HepG2 (cell line): ENCODE measurements around the gene BCAN. TPM values are rescaled to one million over a fixed set of nuclear protein-coding genes. Genes with fewer than 3 reads are reported as not detected.
A peak's percentile ranks its signal among the peaks of the same experiment; 100 is the strongest.

Experiments used
- ATM ChIP-seq: fragments of 450-650 bp; IDR thresholded peaks from 2 replicates; pipeline ENCODE4 v1.7.1; 2017; ENCODE audit warnings: mild to moderate bottlenecking, borderline replicate concordance
- EP300 ChIP-seq, 3 experiments: sonication (generic) in 1 of 3; formaldehyde crosslinking in 1 of 3; IDR thresholded peaks; 2 replicates each; pipeline versions ENCODE4 v1.5.1 to v1.6.1; 2011 to 2020; ENCODE audit warnings: low read depth in 2 of 3, low read length in 2 of 3, borderline replicate concordance in 1 of 3, improper control_type of control experiment in 1 of 3, mild to moderate bottlenecking in 1 of 3, missing genetic modification reagents in 1 of 3, moderate library complexity in 1 of 3
- FOXA3 ChIP-seq: IDR thresholded peaks from 2 replicates; pipeline ENCODE4 v1.6.1; 2016; ENCODE audit warnings: missing genetic modification reagents, missing compliant biosample characterization
- HMG20B ChIP-seq: conservative IDR thresholded peaks from 2 replicates; pipeline ENCODE4 v1.6.1; 2016; ENCODE audit warnings: missing genetic modification reagents, missing compliant biosample characterization
- KIAA2018 ChIP-seq: sonication (generic); formaldehyde crosslinking; IDR thresholded peaks from 2 replicates; pipeline ENCODE4 v1.5.0; 2020; ENCODE audit warnings: mild to moderate bottlenecking, missing genetic modification reagents, borderline replicate concordance
- MLXIP ChIP-seq: sonication (generic); formaldehyde crosslinking; IDR thresholded peaks from 2 replicates; pipeline ENCODE4 v1.9.0; 2021; ENCODE audit warnings: missing genetic modification reagents, borderline replicate concordance
- PAF1 ChIP-seq: IDR thresholded peaks from 2 replicates; pipeline ENCODE4 v1.6.1; 2016; ENCODE audit warnings: missing genetic modification reagents, missing compliant biosample characterization
- RCOR2 ChIP-seq: IDR thresholded peaks from 2 replicates; pipeline ENCODE4 v1.6.1; 2016; ENCODE audit warnings: missing biosample characterization, missing genetic modification reagents
- SOX6 ChIP-seq, 2 experiments: fragments of 450-650 bp in 1 of 2; sonication (generic) in 1 of 2; formaldehyde crosslinking in 1 of 2; IDR thresholded peaks; 2 replicates each; pipeline versions ENCODE4 v1.4.0 to v1.6.1; 2017 to 2020; ENCODE audit warnings: antibody characterized with exemption in 1 of 2, mild to moderate bottlenecking in 1 of 2, missing genetic modification reagents in 1 of 2
- STAT5B ChIP-seq: sonication (generic); formaldehyde crosslinking; IDR thresholded peaks from 2 replicates; pipeline ENCODE4 v1.4.0; 2020; ENCODE audit warnings: missing genetic modification reagents
- ZNF614 ChIP-seq: IDR thresholded peaks from 2 replicates; pipeline ENCODE4 v1.6.1; 2018; ENCODE audit warnings: missing biosample characterization, missing genetic modification reagents, inconsistent platforms, borderline replicate concordance
- polyA plus RNA-seq, 8 experiments: library from polyadenylated mRNA; depleted of rRNA in 3 of 8; stranded (reverse) in 7 of 8; unstranded in 1 of 8; fragments of >200 nt; fragmentation: Illumina TruSeq in 4 of 8; extraction: Trizol in 4 of 8; gene quantifications; 2 replicates each; pipeline versions ENCODE4 v1.2.1 to v1.2.3, GENCODE V29; 2011 to 2016; ENCODE audit warnings: low read depth in 4 of 8, missing spikeins in 1 of 8, mixed read lengths in 1 of 8; ENCODE audit not compliant: insufficient read depth in 1 of 8
- total RNA-seq, 5 experiments: library from RNA; depleted of rRNA; stranded (reverse); fragments of >200 nt; fragmentation: Illumina TruSeq; extraction: Trizol; gene quantifications; 2 replicates each; pipeline ENCODE4 v1.2.3, GENCODE V29; 2016; ENCODE audit warnings: low read depth in 1 of 5
- TF ChIP-seq, protein P1 (sequence below): sonication (generic); formaldehyde crosslinking; IDR thresholded peaks from 2 replicates; pipeline ENCODE4 v1.4.0; 2020; ENCODE audit warnings: missing genetic modification reagents, borderline replicate concordance

Gene BCAN
- total and polyA plus RNA-seq, 2 of the 13 experiments (the other 11 are each of a cell fraction or from before 2014, with no cell fraction given) = not detected

GRCh38 chr1:156616463-156616862 lies 25.5 kb upstream of the BCAN start (continued):
- TF ChIP-seq SOX6 (IDR thresholded peaks at IDR 0.05) (no peak), SOX6 (CRISPR knock-in tag; IDR thresholded peaks at IDR 0.05) (peak; percentile 29; the same call in 1 of the 2 replicates), FOXA3 (CRISPR knock-in tag) (peak; percentile 61), MLXIP (CRISPR knock-in tag) (no peak), PAF1 (CRISPR knock-in tag) (no peak), RCOR2 (CRISPR knock-in tag) (0 out of 2 replicates have a peak, but pooled peaks have one; percentile 34), EP300 (IDR thresholded peaks at IDR 0.05; ENCODE audit: low read depth in 2 of 2, low read length in 2 of 2) (peak in 1 of 2 experiments; percentile 36; a peak in 1 of 4 replicates), EP300 (CRISPR knock-in tag; IDR thresholded peaks at IDR 0.05; ENCODE audit: borderline replicate concordance) (no peak), STAT5B (CRISPR knock-in tag) (no peak), ZNF614 (CRISPR knock-in tag) (no peak), KIAA2018 (no peak), HMG20B (CRISPR knock-in tag) (no peak), ATM (no peak)
- TF ChIP-seq, protein P1, sequence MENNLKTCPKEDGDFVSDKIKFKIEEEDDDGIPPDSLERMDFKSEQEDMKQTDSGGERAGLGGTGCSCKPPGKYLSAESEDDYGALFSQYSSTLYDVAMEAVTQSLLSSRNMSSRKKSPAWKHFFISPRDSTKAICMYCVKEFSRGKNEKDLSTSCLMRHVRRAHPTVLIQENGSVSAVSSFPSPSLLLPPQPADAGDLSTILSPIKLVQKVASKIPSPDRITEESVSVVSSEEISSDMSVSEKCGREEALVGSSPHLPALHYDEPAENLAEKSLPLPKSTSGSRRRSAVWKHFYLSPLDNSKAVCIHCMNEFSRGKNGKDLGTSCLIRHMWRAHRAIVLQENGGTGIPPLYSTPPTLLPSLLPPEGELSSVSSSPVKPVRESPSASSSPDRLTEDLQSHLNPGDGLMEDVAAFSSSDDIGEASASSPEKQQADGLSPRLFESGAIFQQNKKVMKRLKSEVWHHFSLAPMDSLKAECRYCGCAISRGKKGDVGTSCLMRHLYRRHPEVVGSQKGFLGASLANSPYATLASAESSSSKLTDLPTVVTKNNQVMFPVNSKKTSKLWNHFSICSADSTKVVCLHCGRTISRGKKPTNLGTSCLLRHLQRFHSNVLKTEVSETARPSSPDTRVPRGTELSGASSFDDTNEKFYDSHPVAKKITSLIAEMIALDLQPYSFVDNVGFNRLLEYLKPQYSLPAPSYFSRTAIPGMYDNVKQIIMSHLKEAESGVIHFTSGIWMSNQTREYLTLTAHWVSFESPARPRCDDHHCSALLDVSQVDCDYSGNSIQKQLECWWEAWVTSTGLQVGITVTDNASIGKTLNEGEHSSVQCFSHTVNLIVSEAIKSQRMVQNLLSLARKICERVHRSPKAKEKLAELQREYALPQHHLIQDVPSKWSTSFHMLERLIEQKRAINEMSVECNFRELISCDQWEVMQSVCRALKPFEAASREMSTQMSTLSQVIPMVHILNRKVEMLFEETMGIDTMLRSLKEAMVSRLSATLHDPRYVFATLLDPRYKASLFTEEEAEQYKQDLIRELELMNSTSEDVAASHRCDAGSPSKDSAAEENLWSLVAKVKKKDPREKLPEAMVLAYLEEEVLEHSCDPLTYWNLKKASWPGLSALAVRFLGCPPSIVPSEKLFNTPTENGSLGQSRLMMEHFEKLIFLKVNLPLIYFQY (CRISPR knock-in tag) = no peak
